H4 (cell line): ENCODE measurements around the gene MAN2B2. TPM values are rescaled to one million over a fixed set of nuclear protein-coding genes. Genes with fewer than 3 reads are reported as not detected.
"Not testable (repeated sequence)": the region's sequence is repeated elsewhere in the genome, so short reads cannot be mapped to it uniquely, and the experiment has no call there.

Experiments
- DNase-seq: peaks from one replicate; pipeline ENCODE4 v3.0.0-alpha.2; 2015; ENCODE audit warnings: low spot score
- total RNA-seq: library from RNA; depleted of rRNA; stranded (reverse); fragments of >200 nt; shearing (Covaris generic); gene quantifications from 2 replicates; pipeline ENCODE4 v1.2.3, GENCODE V29; 2014; rRNA removed

Gene MAN2B2
- total RNA-seq, 1 experiment from 2014 or later, result 11.1 TPM

DNA sequence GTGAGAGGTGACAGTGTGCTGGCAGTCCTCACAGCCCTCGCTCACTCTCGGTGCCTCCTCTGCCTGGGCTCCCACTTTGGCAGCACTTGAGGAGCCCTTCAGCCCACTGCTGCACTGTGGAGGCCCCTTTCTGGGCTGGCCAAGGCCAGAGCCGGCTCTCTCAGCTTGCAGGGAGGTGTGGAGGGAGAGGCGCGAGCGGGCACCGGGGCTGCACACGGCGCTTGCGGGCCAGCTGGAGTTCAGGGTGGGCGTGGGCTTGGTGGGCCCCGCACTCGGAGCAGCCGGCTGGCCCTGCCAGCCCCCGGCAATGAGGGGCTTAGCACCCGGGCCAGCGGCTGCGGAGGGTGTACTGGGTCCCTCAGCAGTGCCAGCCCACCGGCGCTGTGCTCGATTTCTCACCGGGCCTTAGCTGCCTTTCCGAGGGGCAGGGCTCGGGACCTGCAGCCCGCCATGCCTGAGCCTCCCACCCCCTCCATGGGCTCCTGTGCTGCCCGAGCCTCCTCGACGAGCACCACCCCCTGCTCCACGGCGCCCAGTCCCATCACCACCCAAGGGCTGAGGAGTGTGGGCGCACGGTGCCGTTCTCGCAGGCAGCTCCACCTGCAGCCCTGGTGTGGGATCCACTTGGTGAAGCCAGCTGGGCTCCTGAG, 97.7 kb downstream of the MAN2B2 start:
- DNase-seq, result not testable (repeated sequence)

Other genes with a start within 250 kb of the MAN2B2 start
- 0.91 and 1.3 TPM in 2 replicates for gene PPP2R2C, start 102.6 kb upstream of the MAN2B2 start, total RNA-seq
- 82.6 and 203 TPM in 2 replicates for gene MRFAP1, start 65.5 kb downstream of the MAN2B2 start, total RNA-seq
- 0.21 and 0.35 TPM in 2 replicates for gene S100P, start 118.7 kb downstream of the MAN2B2 start, total RNA-seq
- gene MRFAP1L1, start 134.7 kb downstream of the MAN2B2 start, total RNA-seq, result 104 and 118 TPM in 2 replicates
- gene BLOC1S4, start 141.0 kb downstream of the MAN2B2 start, total RNA-seq, result 14.5 and 23.5 TPM in 2 replicates
- gene KIAA0232, start 207.5 kb downstream of the MAN2B2 start, total RNA-seq, result 15.1 and 24.3 TPM in 2 replicates